Epithelial cell of proximal tubule (primary cell): ENCODE data around the gene CAMK2D. TPM values are rescaled to one million over a fixed set of nuclear protein-coding genes. Genes with fewer than 3 reads are reported as not detected.
"Not testable (repeated sequence)": the region's sequence is repeated elsewhere in the genome, so short reads cannot be mapped to it uniquely, and the experiment has no call there.

Experiments used
- DNase-seq: peaks from one replicate; pipeline ENCODE4 v3.0.0-alpha.2; 2011; ENCODE audit warnings: low read depth
- H3K4me3 ChIP-seq: 2 replicates; pipeline ENCODE4 v1.5.1; 2011; ENCODE audit warnings: low read depth, mild to moderate bottlenecking, low read length
- CTCF ChIP-seq: conservative IDR thresholded peaks from 2 replicates; pipeline ENCODE4 v1.5.1; 2012; ENCODE audit warnings: low read depth, mild to moderate bottlenecking, low read length
- total RNA-seq: library from RNA; depleted of rRNA; stranded (reverse); fragments of >200 nt; gene quantifications from 2 replicates; pipeline ENCODE4 v1.2.3, GENCODE V29; 2015

CAMK2D gene
- total RNA-seq, 1 donor from 2014 or later = 42.2 TPM

DNA sequence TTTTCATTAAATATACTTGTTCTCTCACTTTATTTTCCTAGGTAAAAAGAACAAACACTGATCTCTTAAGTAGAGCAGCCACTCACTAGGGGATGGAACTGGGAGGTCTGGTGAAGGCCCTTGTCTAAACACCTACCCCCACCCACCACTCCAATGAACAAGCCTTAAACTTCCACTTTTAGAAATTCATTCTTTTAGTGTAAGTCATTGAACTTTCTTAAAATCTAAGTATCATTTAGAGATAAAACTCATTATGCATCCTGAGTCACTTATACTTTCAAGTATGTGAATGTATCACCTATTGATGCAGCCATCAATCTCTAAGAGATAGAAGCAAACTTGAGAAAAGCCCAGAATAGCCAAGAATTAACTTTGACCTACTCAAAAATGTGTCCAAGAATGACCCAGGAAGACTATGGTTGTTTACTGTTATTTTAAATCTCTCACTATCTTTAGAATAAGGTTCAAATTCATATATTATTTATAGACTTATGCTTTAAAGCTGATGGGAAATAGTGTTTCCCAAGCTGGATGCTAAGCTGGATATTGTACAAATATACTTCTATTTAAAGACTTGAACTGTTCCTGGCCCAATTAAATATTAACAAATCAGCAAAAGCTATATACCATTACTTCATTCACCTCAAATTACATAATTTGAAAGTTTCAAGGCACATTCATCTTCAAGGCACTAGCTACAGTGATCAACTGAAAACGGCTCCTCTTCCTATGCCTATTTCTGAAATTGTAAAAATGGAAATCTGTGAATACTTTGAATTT lies 49.5 kb downstream of the CAMK2D start:
- no peak for DNase-seq
- TF ChIP-seq CTCF = no peak
- H3K4me3 ChIP-seq = no peak overlapping the region

- DNase-seq = no peak
Observed at GRCh38 chr4:113708250-113708649, 53.3 kb downstream of the CAMK2D start.

DNA sequence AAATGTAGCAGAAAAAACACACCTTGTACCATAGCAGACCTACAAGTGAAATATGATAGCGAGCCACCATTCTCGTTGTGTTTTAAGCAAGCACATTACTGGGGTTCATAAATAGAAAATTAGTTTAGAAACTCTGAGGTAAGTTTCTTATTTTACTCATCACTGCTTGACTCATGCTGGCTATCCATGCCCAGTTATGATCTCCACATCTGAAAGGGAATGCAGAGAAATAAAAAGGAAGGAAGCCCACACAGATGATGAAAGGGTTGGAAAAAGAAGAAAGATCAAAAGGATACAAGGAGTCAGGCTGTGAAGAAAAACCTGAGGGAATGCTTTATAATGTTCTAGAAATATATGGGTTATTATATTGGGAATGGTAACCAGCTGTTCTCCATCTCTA lies 54.5 kb downstream of the CAMK2D start:
- no peak for TF ChIP-seq CTCF
- DNase-seq = no peak

More at GRCh38 chr4:113708250-113708649, 53.3 kb downstream of the CAMK2D start:
- no peak overlapping the region for H3K4me3 ChIP-seq
- no peak for TF ChIP-seq CTCF

DNA sequence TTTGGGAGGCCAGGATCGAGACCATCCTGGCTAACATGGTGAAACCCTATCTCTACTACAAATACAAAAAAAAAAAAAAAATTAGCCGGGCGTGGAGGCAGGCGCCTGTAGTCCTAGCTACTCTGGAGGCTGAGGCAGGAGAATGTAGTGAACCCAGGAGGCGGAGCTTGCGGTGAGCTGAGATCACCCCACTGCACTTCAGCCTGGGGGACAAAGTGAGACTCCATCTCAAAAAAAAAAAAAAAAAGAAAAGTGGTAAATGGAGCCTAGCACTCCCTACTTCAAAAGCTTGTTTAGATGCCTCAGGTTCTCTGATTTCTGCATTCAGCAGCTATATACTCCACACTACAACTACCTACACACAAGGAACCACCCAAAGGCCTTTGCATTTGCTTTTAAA lies 56.4 kb downstream of the CAMK2D start:
- not testable (repeated sequence) for DNase-seq, H3K4me3 ChIP-seq

More for the DNA sequence above, 54.5 kb downstream of the CAMK2D start:
- H3K4me3 ChIP-seq = no peak overlapping the region

GRCh38 chr4:113702596-113702995 lies 58.9 kb downstream of the CAMK2D start:
- peak; percentile 25 for DNase-seq
- not testable (repeated sequence) for H3K4me3 ChIP-seq

- DNase-seq = no peak
- no peak for TF ChIP-seq CTCF
- H3K4me3 ChIP-seq = no peak overlapping the region
Observed at GRCh38 chr4:113701169-113701568, 60.4 kb downstream of the CAMK2D start.

DNA sequence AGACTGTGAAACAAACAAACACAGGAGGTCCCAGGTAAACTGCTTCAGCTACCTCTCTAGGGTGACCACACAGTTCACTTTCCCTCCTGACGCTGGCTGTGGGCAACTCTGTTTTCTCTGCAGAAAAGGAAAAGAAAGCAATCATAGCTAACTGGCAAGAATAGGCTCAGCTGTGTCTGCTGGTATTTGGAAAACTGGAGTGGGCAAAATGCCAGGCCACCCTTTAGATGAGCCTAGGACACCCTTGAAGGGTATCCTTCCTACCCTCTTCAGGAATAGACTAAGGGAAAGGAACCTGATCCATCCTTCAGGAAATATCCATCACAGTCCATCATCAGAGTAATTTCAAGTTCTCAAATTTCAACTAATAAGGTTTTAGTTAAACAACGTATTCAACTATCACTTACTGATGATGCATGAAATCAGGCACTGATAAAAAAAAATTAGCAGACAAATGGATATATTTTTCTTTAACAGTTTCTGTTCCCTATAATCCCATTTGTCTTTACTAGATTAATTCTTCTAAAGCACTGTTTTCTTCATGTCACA lies 60.9 kb downstream of the CAMK2D start:
- TF ChIP-seq CTCF = no peak

DNA sequence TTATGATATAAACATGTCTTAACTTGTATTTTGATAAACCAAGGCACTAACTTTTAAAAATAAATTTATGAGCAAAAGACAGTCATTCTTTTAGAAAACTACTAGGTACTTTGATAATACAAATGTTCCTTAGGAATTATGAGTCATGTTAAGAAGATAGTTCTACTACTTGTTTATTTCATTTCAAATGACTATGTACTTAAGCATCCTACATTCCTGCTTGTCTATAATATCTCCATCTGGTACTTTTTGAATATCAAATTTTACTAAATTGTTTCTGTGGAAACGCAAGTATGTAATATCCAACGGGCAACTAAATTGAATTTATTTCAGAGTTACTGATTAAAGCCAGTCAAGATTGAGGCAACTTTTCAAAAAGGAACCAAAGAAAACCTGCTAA lies 61.8 kb downstream of the CAMK2D start:
- DNase-seq = no peak
- no peak overlapping the region for H3K4me3 ChIP-seq
- TF ChIP-seq CTCF = no peak

More for the DNA sequence above, 60.9 kb downstream of the CAMK2D start:
- H3K4me3 ChIP-seq = no peak overlapping the region
- DNase-seq = no peak
